Stimulated activated CD4-positive, alpha-beta T cell treated with anti-CD3 and anti-CD28 coated beads, Interleukin-4, amount 100 ng/mL, for 24 hours (primary cell): ENCODE results near the gene LSAMP.
"Not testable (repeated sequence)": the region's sequence is repeated elsewhere in the genome, so short reads cannot be mapped to it uniquely, and the experiment has no call there.

Experiments
- DNase-seq: peaks from one replicate; pipeline ENCODE4 v3.0.0-alpha.2; 2020

Gene LSAMP

GRCh38 chr3:116230431-116231020 lies 214.8 kb downstream of the LSAMP start:
- no peak for DNase-seq

- no peak for DNase-seq
These were observed 219.0 kb downstream of the LSAMP start for GRCh38 chr3:116226266-116226665.

GRCh38 chr3:116216761-116217160 lies 228.5 kb downstream of the LSAMP start:
- no peak for DNase-seq

- DNase-seq: no peak
These were observed 233.4 kb downstream of the LSAMP start for GRCh38 chr3:116211901-116212300.

GRCh38 chr3:116208830-116209229 lies 236.5 kb downstream of the LSAMP start:
- not testable (repeated sequence) for DNase-seq

GRCh38 chr3:116200956-116201690 lies 244.2 kb downstream of the LSAMP start:
- no peak for DNase-seq

- no peak for DNase-seq
These were observed 246.2 kb downstream of the LSAMP start for GRCh38 chr3:116199063-116199462.

GRCh38 chr3:116198087-116198486 lies 247.2 kb downstream of the LSAMP start:
- DNase-seq: no peak

GRCh38 chr3:116192464-116192863 lies 252.8 kb downstream of the LSAMP start:
- no peak for DNase-seq

GRCh38 chr3:116191409-116191808 lies 253.9 kb downstream of the LSAMP start:
- DNase-seq: no peak

- no peak for DNase-seq
These were observed 255.2 kb downstream of the LSAMP start for GRCh38 chr3:116190095-116190494.

- no peak for DNase-seq
These were observed 257.0 kb downstream of the LSAMP start for GRCh38 chr3:116188231-116188785.

GRCh38 chr3:116186049-116186448 lies 259.2 kb downstream of the LSAMP start:
- no peak for DNase-seq

GRCh38 chr3:116181159-116181558 lies 264.1 kb downstream of the LSAMP start:
- no peak for DNase-seq

- no peak for DNase-seq
These were observed 266.2 kb downstream of the LSAMP start for GRCh38 chr3:116179091-116179490.

GRCh38 chr3:116176974-116177555 lies 268.2 kb downstream of the LSAMP start:
- DNase-seq: no peak

GRCh38 chr3:116166121-116166520 lies 279.2 kb downstream of the LSAMP start:
- no peak for DNase-seq

GRCh38 chr3:116165641-116166040 lies 279.6 kb downstream of the LSAMP start:
- DNase-seq: no peak

GRCh38 chr3:116165135-116165534 lies 280.2 kb downstream of the LSAMP start:
- DNase-seq: no peak

- DNase-seq: no peak
These were observed 281.2 kb downstream of the LSAMP start for GRCh38 chr3:116164039-116164438.

GRCh38 chr3:116161575-116162525 lies 283.4 kb downstream of the LSAMP start:
- no peak for DNase-seq

GRCh38 chr3:116160594-116160993 lies 284.7 kb downstream of the LSAMP start:
- DNase-seq: no peak

- DNase-seq: no peak
These were observed 289.4 kb downstream of the LSAMP start for GRCh38 chr3:116155841-116156240.
